GM12801 (cell line): ENCODE data around the gene ETV3.

Source experiments
- CTCF ChIP-seq: IDR thresholded peaks from one replicate; pipeline ENCODE4 v1.5.1; 2011; ENCODE audit warnings: control low read depth; ENCODE audit not compliant: insufficient read length; ENCODE audit errors: extremely low read depth

The ETV3 gene

DNA sequence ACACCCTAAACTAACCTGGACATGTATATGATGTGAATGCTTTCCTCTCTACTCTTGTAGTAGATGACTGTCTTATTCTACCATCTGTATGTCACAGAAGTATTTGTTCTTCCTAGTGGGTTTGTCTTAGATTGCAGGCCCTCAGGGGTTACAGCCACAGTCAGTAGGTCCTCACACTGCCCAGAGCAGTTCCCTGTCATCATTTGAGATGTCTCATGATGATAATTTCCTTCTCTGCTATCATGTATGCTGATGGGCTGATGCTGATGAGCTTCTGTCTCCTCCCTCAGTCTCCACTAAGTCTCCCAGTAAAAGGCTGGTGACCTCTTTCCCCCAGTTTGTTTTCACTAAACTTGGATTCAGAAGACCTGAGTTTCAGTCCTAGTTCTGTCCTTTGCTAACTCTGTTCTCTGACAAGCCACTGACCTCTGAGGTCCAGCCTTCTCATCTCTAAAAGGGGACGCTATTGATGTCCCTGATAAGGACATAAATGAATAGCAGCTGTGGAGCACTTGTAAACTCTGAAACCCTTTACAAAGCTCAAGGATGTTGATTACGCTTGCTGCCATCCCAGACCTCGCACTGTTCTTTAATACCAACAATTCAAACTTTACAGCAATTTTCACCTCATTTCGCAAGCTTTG lies 3.1 kb upstream of the ETV3 start:
- no peak for TF ChIP-seq CTCF

GRCh38 chr1:157140063-157140588 lies 1.9 kb upstream of the ETV3 start:
- no peak for TF ChIP-seq CTCF

DNA sequence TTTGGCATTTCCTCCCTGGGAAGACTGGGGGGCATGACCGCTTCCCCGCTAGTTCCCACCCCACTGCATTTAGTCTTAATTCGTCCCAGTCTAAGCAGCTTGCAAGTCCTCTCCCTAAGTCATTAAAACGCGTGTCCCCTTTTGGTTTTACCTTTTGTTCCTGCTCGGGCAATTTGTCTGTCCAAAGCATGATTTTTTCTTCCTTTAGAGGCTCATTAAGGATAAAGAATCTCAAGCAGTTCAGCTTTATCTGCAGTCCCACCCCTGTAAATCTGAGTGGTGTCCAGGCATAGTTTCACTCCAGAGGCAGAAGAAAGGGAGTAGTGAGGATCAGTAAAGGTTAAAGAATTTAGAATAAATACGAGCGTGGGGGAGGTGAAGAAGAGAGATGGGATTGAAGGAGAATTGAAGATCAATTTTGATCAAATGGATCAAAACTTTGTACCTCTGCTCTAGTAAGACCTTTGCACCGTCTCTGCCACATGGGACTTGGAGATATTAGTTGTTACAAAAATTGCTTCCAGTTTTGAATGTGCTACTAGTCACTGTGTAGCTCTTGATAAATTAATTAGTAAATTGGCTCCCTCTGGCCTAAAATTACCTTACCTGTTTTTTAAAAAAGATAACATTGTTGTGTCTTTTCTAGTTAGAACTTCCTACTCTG lies 989 bp upstream of the ETV3 start:
- no peak for TF ChIP-seq CTCF

DNA sequence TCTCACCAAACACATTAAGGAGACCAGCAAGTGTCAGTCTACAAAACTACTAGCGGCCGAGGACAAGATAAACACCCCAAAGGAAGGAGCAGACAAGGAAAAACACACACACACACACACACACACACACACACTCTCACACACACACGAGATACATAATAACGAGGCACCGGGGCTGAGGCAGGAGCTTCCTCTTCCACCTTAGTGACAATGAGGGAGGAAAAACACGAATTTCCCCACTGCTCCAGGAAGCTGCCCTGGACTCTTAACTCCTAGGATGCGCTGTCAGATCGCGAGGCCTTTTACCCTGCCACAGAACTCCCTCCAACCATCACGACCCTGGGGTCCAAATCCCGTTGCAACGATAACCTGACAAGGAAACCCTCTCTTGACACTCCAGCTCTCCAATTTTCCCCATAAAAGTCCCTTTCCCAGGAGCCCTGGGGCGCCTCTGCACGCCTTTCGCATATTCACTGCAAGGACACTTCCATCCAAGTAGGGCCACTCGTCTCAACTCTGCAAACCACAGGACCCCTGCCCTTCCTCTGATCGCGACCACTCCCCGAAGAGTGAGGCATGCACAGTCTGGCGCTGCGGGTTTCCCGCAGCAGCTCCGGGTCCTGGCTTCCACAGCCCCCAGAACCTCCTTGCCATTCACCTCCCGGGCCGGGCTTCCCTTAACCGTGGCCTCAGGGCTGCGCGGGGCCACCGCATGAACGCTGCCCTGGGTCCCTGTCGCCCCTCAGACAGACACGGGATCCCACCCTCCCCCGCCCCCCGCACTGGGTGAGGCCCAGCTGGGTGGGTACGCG lies 581 bp downstream of the ETV3 start:
- TF ChIP-seq CTCF, result no peak

DNA sequence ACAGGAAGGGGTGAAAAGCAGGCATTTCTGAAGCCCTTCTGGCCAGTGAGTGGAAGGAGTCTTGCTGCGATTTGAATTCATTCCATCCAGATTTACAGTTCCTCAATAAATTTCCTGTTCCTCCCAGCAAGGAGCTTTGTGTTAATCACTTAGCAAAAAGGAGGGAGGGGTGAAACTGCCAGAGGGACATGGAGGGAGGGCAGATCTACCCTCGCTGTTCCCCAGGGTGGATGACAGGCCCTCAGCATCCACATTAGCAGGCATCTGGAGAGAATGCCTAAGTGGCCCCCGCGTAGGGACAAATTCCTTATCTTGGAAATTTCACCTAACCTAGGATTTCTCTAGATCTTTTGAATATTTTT lies 1.2 kb downstream of the ETV3 start:
- no peak for TF ChIP-seq CTCF

- no peak for TF ChIP-seq CTCF
Observed at GRCh38 chr1:157136133-157136532, 2.1 kb downstream of the ETV3 start.

DNA sequence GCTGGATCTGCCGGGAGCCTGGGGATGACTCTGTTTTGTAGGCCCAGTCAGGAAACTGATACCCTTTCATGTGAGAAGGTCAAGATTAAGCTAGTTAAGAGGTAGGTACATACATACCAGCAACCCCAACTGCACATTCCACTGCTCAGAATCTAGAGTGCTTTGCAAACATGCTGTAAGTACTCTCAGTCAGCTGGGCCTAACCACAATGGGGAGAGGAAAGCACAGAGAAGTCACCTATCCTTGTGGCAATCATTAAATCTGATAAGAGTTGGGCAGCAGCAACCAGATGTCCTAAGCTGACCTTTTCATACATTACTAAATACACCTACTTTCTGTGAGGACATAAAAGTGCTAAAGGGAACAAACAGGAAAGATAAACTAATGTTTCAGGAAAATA lies 2.5 kb downstream of the ETV3 start:
- no peak for TF ChIP-seq CTCF
